ENCODE results near the gene SLC1A7.

The SLC1A7 gene

DNA sequence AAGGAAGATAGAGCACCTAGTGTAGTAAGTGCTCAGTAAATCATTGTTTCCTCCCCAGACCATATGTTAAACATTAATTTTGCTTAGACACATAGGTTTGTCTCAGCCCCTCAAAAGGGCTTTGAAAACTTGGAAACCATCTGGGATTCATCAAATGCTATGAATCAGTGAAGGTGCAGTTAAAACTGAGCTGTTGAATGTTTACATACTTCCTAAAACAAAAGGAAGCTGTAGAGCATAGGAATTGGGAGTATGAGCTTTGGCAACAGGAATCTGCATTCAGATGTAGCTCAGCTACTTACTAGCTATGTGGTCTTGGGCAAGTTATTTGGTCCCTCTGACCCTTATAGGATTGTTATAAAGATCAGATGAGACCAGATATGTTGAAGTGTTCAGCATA, 99.2 kb downstream of the SLC1A7 start:
- POLR2A ChIA-PET = interaction anchor here (0.6 to 1.5 kb wide), 4 partner anchors 17 to 153 kb away, joined by 3 to 4 read pairs (median 4); no protein-coding TSS in a partner anchor
- no peak overlapping the region for H3K4me3 ChIP-seq (ENCODE audit: low read depth, low read length)
- CTCF ChIA-PET = interaction anchor here (0.9 to 1.6 kb wide), 6 partner anchors 10 to 143 kb away, joined by 3 to 6 read pairs (median 4); no protein-coding TSS in a partner anchor
- peak; percentile 53 for DNase-seq (ENCODE audit: low read depth, low spot score)
- TF ChIP-seq, protein P1, sequence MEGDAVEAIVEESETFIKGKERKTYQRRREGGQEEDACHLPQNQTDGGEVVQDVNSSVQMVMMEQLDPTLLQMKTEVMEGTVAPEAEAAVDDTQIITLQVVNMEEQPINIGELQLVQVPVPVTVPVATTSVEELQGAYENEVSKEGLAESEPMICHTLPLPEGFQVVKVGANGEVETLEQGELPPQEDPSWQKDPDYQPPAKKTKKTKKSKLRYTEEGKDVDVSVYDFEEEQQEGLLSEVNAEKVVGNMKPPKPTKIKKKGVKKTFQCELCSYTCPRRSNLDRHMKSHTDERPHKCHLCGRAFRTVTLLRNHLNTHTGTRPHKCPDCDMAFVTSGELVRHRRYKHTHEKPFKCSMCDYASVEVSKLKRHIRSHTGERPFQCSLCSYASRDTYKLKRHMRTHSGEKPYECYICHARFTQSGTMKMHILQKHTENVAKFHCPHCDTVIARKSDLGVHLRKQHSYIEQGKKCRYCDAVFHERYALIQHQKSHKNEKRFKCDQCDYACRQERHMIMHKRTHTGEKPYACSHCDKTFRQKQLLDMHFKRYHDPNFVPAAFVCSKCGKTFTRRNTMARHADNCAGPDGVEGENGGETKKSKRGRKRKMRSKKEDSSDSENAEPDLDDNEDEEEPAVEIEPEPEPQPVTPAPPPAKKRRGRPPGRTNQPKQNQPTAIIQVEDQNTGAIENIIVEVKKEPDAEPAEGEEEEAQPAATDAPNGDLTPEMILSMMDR (IDR thresholded peaks at IDR 0.05; ENCODE audit: insufficient read depth, low read length, missing control alignments) = no peak

DNA sequence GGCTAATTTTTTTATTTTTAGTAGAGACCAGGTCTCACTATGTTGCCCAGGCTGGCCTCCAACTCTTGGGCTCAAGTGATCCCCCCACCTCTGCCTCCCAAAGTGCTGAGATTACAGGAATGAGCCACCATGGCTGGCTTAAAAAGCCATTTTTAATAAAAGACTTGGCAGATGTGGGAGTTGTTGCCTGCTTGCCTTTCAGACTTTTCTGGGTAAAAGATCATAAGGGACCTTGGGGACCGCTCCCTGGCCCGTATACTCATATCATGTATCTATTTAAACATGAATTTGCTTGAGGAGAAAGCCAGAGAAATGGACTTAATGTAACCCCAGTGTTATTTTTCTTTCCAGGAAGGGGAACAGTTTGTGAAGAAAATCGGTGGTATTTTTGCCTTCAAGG, 103.9 kb downstream of the SLC1A7 start:
- ChIA-PET CTCF (no interaction called here), POLR2A (no interaction called here)
- H3K4me3 ChIP-seq (ENCODE audit: low read depth, low read length) = no peak overlapping the region
- no peak for DNase-seq (ENCODE audit: low read depth, low spot score)
- TF ChIP-seq, protein P1 (IDR thresholded peaks at IDR 0.05; ENCODE audit: insufficient read depth, low read length, missing control alignments) = no peak

Data from AG04449 (cell line).